IPS DF 6.9 (cell line): ENCODE measurements around the gene ESRRB.

Experiments
- DNase-seq: peaks from one replicate; pipeline ENCODE4 v3.0.0-alpha.2; 2013; ENCODE audit warnings: low read depth, low spot score
- H3K27ac ChIP-seq: one replicate; pipeline ENCODE4 v1.5.1; 2013; ENCODE audit warnings: low read length, control low read depth
- H3K27me3 ChIP-seq: 2 replicates; pipeline ENCODE4 v1.6.1; 2013; ENCODE audit warnings: mild to moderate bottlenecking, low read length; ENCODE audit not compliant: control insufficient read depth, insufficient read depth
- H3K36me3 ChIP-seq: 2 replicates; pipeline ENCODE4 v1.6.1; 2013; ENCODE audit warnings: low read length; ENCODE audit not compliant: control insufficient read depth, insufficient read depth
- H3K4me1 ChIP-seq: 2 replicates; pipeline ENCODE4 v1.6.1; 2013; ENCODE audit warnings: low read length; ENCODE audit not compliant: control insufficient read depth, insufficient read depth
- H3K4me3 ChIP-seq: 2 replicates; pipeline ENCODE4 v1.5.1; 2013; ENCODE audit warnings: mild to moderate bottlenecking, low read length
- H3K9me3 ChIP-seq: 2 replicates; pipeline ENCODE4 v1.6.1; 2013; ENCODE audit warnings: low read length, inconsistent platforms; ENCODE audit not compliant: control insufficient read depth, insufficient read depth
- WGBS: extraction: QIAGEN DNeasy Blood & Tissue Kit; methylation state at CpG from one replicate; pipeline ENCODE4 v1.1.7; 2013; ENCODE audit warnings: mixed read lengths, missing lambda C conversion rate; ENCODE audit not compliant: insufficient read length, insufficient coverage; 5-methylcytosine and 5-hydroxymethylcytosine counted together

The ESRRB gene

DNA sequence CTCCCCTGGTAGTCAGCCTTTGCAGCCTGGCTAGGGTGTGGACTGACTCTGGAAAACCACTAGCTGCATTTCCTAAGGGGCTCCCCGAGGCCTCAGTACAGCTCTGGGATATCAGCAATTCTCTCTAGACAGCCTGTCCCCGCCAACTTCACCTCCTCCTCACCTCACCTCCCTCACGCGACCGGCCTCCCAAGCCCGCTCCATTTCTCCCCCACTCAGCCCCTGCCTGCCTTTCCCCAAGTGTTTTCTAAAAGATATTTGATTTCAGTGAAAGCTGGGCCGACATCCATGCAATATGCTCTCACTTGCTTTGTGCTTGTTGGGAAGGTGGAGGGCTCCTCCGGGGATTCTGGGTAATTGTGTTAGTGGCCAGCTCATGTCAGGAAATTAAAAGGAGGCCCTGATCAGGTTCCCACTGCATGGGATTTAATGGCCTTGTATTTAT lies 91.8 kb downstream of the ESRRB start:
- Histone ChIP-seq H3K4me3 (no peak overlapping the region), H3K9me3 (no peaks in the 10 kb centered on the region), H3K36me3 (no peaks in the 10 kb centered on the region), H3K4me1 (no peaks in the 10 kb centered on the region), H3K27me3 (no peaks in the 10 kb centered on the region), H3K27ac (no peak overlapping the region)
- WGBS: no CpG with 5 or more reads among the region's 8 CpGs
- no peak for DNase-seq

- no peak for DNase-seq
- 0 out of 2 replicates have a peak, but pooled peaks cover 3% of the 10 kb centered on the region for H3K4me1 ChIP-seq
- no peaks in the 10 kb centered on the region for H3K27me3 ChIP-seq
- H3K27ac ChIP-seq: no peak overlapping the region
- no peaks in the 10 kb centered on the region for H3K36me3 ChIP-seq
- no peaks in the 10 kb centered on the region for H3K9me3 ChIP-seq
- no CpG with 5 or more reads among the region's 5 CpGs for WGBS
- no peak overlapping the region for H3K4me3 ChIP-seq
Observed at GRCh38 chr14:76472199-76472723, 96.3 kb downstream of the ESRRB start.

GRCh38 chr14:76473481-76474263 lies 97.7 kb downstream of the ESRRB start:
- H3K9me3 ChIP-seq: no peaks in the 10 kb centered on the region
- 0 out of 2 replicates have a peak, but pooled peaks cover 3% of the 10 kb centered on the region for H3K4me1 ChIP-seq
- no CpG with 5 or more reads among the region's 17 CpGs for WGBS
- H3K27ac ChIP-seq: no peak overlapping the region
- no peak for DNase-seq
- H3K27me3 ChIP-seq: no peaks in the 10 kb centered on the region
- H3K36me3 ChIP-seq: no peaks in the 10 kb centered on the region
- H3K4me3 ChIP-seq: no peak overlapping the region

- no peak for DNase-seq
- WGBS: no CpG with 5 or more reads among the region's 1 CpG
- H3K4me3 ChIP-seq: no peak overlapping the region
- no peaks in the 10 kb centered on the region for H3K36me3 ChIP-seq
- H3K27me3 ChIP-seq: no peaks in the 10 kb centered on the region
- no peaks in the 10 kb centered on the region for H3K4me1 ChIP-seq
- no peak overlapping the region for H3K27ac ChIP-seq
- no peaks in the 10 kb centered on the region for H3K9me3 ChIP-seq
Observed at GRCh38 chr14:76480426-76480825, 104.5 kb downstream of the ESRRB start.

- Histone ChIP-seq H3K9me3 (no peaks in the 10 kb centered on the region), H3K27me3 (no peaks in the 10 kb centered on the region), H3K4me1 (no peaks in the 10 kb centered on the region), H3K4me3 (no peak overlapping the region), H3K36me3 (no peaks in the 10 kb centered on the region), H3K27ac (no peak overlapping the region)
- WGBS: no CpG with 5 or more reads among the region's 5 CpGs
- no peak for DNase-seq
Observed at GRCh38 chr14:76484355-76484754, 108.4 kb downstream of the ESRRB start.

- Histone ChIP-seq H3K4me1 (no peaks in the 10 kb centered on the region; the same call in 1 of the 2 replicates), H3K27me3 (no peaks in the 10 kb centered on the region), H3K27ac (no peak overlapping the region), H3K9me3 (no peaks in the 10 kb centered on the region), H3K4me3 (no peak overlapping the region), H3K36me3 (no peaks in the 10 kb centered on the region)
- no peak for DNase-seq
- WGBS: no CpG with 5 or more reads among the region's 7 CpGs
Observed at GRCh38 chr14:76486251-76486743, 110.4 kb downstream of the ESRRB start.

DNA sequence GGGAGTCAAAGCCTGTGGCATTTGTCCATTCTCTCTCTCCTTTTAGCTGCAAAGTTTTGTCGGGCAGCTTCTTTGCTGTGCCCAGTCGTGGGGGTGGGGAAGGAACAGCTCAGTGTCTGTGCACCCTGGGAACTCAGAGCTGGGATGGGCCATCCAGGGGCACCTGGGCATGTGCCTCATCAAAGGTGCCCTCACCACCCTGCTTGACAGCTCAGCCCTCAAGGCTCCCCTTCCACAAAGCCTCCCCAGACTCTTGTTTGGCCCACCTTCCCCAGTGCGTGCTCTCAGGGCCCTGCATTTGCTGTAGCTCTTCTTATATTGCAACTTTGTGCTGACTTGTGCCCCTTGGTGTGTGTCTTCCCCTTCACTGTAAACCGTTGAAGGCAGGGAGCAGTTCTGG lies 112.6 kb downstream of the ESRRB start:
- no peaks in the 10 kb centered on the region for H3K36me3 ChIP-seq
- H3K4me1 ChIP-seq: no peaks in the 10 kb centered on the region; the same call in 1 of the 2 replicates
- H3K9me3 ChIP-seq: no peaks in the 10 kb centered on the region
- no peak overlapping the region for H3K4me3 ChIP-seq
- no peak overlapping the region for H3K27ac ChIP-seq
- no CpG with 5 or more reads among the region's 4 CpGs for WGBS
- no peak for DNase-seq
- no peaks in the 10 kb centered on the region for H3K27me3 ChIP-seq

- H3K27me3 ChIP-seq: no peaks in the 10 kb centered on the region
- H3K27ac ChIP-seq: no peak overlapping the region
- no peaks in the 10 kb centered on the region for H3K9me3 ChIP-seq
- H3K36me3 ChIP-seq: no peaks in the 10 kb centered on the region
- H3K4me3 ChIP-seq: no peak overlapping the region
- no peaks in the 10 kb centered on the region; the same call in 1 of the 2 replicates for H3K4me1 ChIP-seq
- WGBS: no CpG with 5 or more reads among the region's 3 CpGs
- no peak for DNase-seq
Observed at GRCh38 chr14:76489667-76490066, 113.7 kb downstream of the ESRRB start.

DNA sequence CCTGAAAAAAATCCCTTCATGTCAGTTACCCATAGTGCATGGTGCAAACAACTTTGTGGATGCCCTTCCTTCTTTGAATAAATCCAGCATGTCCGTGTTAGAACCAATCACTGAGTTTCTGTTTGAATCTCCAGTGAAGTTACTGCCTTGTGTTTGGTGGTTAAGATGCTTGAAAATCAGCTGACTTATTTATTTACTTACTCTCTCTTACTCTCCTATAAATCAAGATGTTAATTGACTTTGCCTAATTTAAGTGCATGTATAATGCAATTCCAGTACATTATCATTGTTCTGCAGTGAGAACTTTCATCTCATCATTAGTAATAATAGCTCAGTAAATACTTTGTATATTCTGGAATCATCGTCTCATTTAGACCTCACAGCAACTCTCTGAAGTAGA lies 114.2 kb downstream of the ESRRB start:
- H3K9me3 ChIP-seq: no peaks in the 10 kb centered on the region
- H3K36me3 ChIP-seq: no peaks in the 10 kb centered on the region
- no peak overlapping the region for H3K27ac ChIP-seq
- H3K27me3 ChIP-seq: no peaks in the 10 kb centered on the region
- WGBS: no CpG with 5 or more reads among the region's 2 CpGs
- no peak overlapping the region for H3K4me3 ChIP-seq
- H3K4me1 ChIP-seq: no peaks in the 10 kb centered on the region; the same call in 1 of the 2 replicates
- no peak for DNase-seq

DNA sequence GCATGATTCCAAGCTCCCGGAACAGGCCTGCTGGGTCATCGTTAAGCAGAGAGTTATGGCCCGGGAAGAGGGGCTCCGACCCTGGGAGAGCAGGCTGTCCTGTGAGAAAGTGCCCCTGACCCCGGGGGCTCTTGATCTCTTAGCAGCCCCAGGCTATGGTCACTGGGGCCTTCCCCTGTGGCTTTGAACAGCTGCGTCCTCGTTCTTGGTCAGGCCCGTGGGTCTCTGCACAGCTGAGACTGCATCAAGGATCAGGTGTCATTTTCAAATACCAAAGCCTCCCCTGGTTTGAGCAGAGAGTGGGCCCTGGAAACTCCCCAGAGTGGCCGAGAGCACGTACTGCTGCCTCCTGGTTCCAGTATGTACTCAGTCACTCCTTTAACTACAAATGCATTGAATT lies 114.8 kb downstream of the ESRRB start:
- H3K4me3 ChIP-seq: no peak overlapping the region
- H3K27ac ChIP-seq: no peak overlapping the region
- H3K4me1 ChIP-seq: no peaks in the 10 kb centered on the region; the same call in 1 of the 2 replicates
- no peaks in the 10 kb centered on the region for H3K36me3 ChIP-seq
- no CpG with 5 or more reads among the region's 10 CpGs for WGBS
- DNase-seq: no peak
- H3K27me3 ChIP-seq: no peaks in the 10 kb centered on the region
- no peaks in the 10 kb centered on the region for H3K9me3 ChIP-seq
